HCT116 (cell line): ENCODE measurements around the gene CACNA2D3.

ENCODE experiments used
- ATF3 ChIP-seq: IDR thresholded peaks from 2 replicates; pipeline ENCODE4 v1.6.1; 2012
- CTCF ChIP-seq, 3 experiments: fragments of 200-600 bp in 1 of 3; sonication (generic) in 1 of 3; IDR thresholded peaks in 2 of 3; conservative IDR thresholded peaks in 1 of 3; 2 replicates each; pipeline ENCODE4 v1.5.1; 2012 to 2017; ENCODE audit warnings: low read depth in 2 of 3, low read length in 2 of 3, antibody characterized with exemption in 1 of 3, borderline replicate concordance in 1 of 3, control low read depth in 1 of 3, mild to moderate bottlenecking in 1 of 3, mixed read lengths in 1 of 3, mixed run types in 1 of 3, moderate library complexity in 1 of 3; ENCODE audit not compliant: insufficient read depth in 1 of 3
- EZH2 ChIP-seq: fragments of 200-600 bp; sonication (generic); IDR thresholded peaks from 2 replicates; pipeline ENCODE4 v1.6.1; 2017; ENCODE audit warnings: antibody characterized with exemption, mixed run types
- EZH2phosphoT487 ChIP-seq: fragments of 200-600 bp; IDR thresholded peaks from 2 replicates; pipeline ENCODE4 v1.6.1; 2018; ENCODE audit warnings: antibody characterized with exemption, borderline replicate concordance
- POLR2A ChIP-seq: IDR thresholded peaks from 2 replicates; pipeline ENCODE4 v1.7.0; 2011; ENCODE audit warnings: borderline replicate concordance; ENCODE audit not compliant: insufficient read depth, insufficient read length; ENCODE audit errors: extremely low read depth
- POLR2AphosphoS5 ChIP-seq: IDR thresholded peaks from 2 replicates; pipeline ENCODE4 v1.6.1; 2011; ENCODE audit warnings: mild to moderate bottlenecking, low read depth, low read length, moderate library complexity
- REST ChIP-seq: IDR thresholded peaks from 2 replicates; pipeline ENCODE4 v1.6.1; 2012; ENCODE audit warnings: low read depth
- SRF ChIP-seq: IDR thresholded peaks from 2 replicates; pipeline ENCODE4 v1.6.1; 2012; ENCODE audit warnings: low read depth
- ZNF274 ChIP-seq: fragments of 200-500 bp; sonication (Bioruptor generic); IDR thresholded peaks from 2 replicates; pipeline ENCODE4 v1.6.1; 2014; ENCODE audit warnings: mild to moderate bottlenecking, low read depth, low read length, inconsistent platforms

- TF ChIP-seq POLR2AphosphoS5 (no peak), CTCF (IDR thresholded peaks at IDR 0.05 in 2 of 3, conservative IDR thresholded peaks at IDR 0.05 in 1 of 3; ENCODE audit: borderline replicate concordance in 1 of 3, insufficient read depth in 1 of 3, low read depth in 2 of 3, low read length in 2 of 3) (no peak), REST (no peak), ZNF274 (no peak), EZH2phosphoT487 (no peak), POLR2A (no peak), EZH2 (no peak), ATF3 (no peak), SRF (no peak)
Observed at GRCh38 chr3:54349691-54350090, 227.3 kb downstream of the CACNA2D3 start.
